HCT116 (cell line): ENCODE results near the gene SCAMP1.

Experiments used
- CEBPB ChIP-seq: IDR thresholded peaks from 2 replicates; pipeline ENCODE4 v1.6.1; 2012; ENCODE audit warnings: low read depth
- EZH2 ChIP-seq: fragments of 200-600 bp; sonication (generic); IDR thresholded peaks from 2 replicates; pipeline ENCODE4 v1.6.1; 2017; ENCODE audit warnings: antibody characterized with exemption, mixed run types
- FOSL1 ChIP-seq: IDR thresholded peaks from 2 replicates; pipeline ENCODE4 v1.6.1; 2012; ENCODE audit warnings: low read depth
- POLR2AphosphoS5 ChIP-seq: IDR thresholded peaks from 2 replicates; pipeline ENCODE4 v1.6.1; 2011; ENCODE audit warnings: mild to moderate bottlenecking, low read depth, low read length, moderate library complexity
- RAD21 ChIP-seq: IDR thresholded peaks from 2 replicates; pipeline ENCODE4 v1.6.1; 2012; ENCODE audit warnings: low read depth, mild to moderate bottlenecking
- SRF ChIP-seq: IDR thresholded peaks from 2 replicates; pipeline ENCODE4 v1.6.1; 2012; ENCODE audit warnings: low read depth
- ZFX ChIP-seq: fragments of 450-650 bp; IDR thresholded peaks from 2 replicates; pipeline ENCODE4 v1.6.1; 2017
- TF ChIP-seq, protein P1 (sequence below): IDR thresholded peaks from 2 replicates; pipeline ENCODE4 v1.6.1; 2012; ENCODE audit warnings: low read depth
- TF ChIP-seq, protein P2 (sequence below): IDR thresholded peaks from 2 replicates; pipeline ENCODE4 v1.6.1; 2011; ENCODE audit warnings: mild to moderate bottlenecking, low read length, moderate library complexity; ENCODE audit not compliant: insufficient replicate concordance; ENCODE audit errors: extremely low read depth
- TF ChIP-seq, protein P3 (sequence below), 3 experiments: fragments of 200-600 bp in 1 of 3; sonication (generic) in 1 of 3; IDR thresholded peaks in 2 of 3; conservative IDR thresholded peaks in 1 of 3; 2 replicates each; pipeline ENCODE4 v1.5.1; 2012 to 2017; ENCODE audit warnings: low read depth in 2 of 3, low read length in 2 of 3, antibody characterized with exemption in 1 of 3, borderline replicate concordance in 1 of 3, control low read depth in 1 of 3, mild to moderate bottlenecking in 1 of 3, mixed read lengths in 1 of 3, mixed run types in 1 of 3, moderate library complexity in 1 of 3; ENCODE audit not compliant: insufficient read depth in 1 of 3
- TF ChIP-seq, protein P4 (sequence below): IDR thresholded peaks from 2 replicates; pipeline ENCODE4 v1.6.1; 2012

DNA sequence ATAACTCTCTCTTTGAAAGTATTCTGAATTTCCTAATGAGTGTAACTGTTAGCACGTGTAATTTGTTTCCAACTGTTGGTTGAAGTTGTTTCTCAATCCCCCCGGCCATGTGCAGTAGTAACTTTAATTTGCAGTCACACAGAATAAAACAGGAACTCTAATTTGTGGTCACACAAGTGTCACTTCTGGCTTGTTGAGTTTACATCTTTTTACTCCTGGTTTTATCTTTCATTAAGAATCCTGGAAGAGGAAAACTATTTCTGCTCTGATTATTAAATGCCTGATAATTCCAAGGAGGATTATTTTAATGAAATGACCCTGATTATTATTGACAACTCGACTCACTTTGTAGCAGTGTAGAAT, 1.2 kb downstream of the SCAMP1 start:
- TF ChIP-seq, protein P1, sequence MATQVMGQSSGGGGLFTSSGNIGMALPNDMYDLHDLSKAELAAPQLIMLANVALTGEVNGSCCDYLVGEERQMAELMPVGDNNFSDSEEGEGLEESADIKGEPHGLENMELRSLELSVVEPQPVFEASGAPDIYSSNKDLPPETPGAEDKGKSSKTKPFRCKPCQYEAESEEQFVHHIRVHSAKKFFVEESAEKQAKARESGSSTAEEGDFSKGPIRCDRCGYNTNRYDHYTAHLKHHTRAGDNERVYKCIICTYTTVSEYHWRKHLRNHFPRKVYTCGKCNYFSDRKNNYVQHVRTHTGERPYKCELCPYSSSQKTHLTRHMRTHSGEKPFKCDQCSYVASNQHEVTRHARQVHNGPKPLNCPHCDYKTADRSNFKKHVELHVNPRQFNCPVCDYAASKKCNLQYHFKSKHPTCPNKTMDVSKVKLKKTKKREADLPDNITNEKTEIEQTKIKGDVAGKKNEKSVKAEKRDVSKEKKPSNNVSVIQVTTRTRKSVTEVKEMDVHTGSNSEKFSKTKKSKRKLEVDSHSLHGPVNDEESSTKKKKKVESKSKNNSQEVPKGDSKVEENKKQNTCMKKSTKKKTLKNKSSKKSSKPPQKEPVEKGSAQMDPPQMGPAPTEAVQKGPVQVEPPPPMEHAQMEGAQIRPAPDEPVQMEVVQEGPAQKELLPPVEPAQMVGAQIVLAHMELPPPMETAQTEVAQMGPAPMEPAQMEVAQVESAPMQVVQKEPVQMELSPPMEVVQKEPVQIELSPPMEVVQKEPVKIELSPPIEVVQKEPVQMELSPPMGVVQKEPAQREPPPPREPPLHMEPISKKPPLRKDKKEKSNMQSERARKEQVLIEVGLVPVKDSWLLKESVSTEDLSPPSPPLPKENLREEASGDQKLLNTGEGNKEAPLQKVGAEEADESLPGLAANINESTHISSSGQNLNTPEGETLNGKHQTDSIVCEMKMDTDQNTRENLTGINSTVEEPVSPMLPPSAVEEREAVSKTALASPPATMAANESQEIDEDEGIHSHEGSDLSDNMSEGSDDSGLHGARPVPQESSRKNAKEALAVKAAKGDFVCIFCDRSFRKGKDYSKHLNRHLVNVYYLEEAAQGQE = no peak
- TF ChIP-seq, protein P2, sequence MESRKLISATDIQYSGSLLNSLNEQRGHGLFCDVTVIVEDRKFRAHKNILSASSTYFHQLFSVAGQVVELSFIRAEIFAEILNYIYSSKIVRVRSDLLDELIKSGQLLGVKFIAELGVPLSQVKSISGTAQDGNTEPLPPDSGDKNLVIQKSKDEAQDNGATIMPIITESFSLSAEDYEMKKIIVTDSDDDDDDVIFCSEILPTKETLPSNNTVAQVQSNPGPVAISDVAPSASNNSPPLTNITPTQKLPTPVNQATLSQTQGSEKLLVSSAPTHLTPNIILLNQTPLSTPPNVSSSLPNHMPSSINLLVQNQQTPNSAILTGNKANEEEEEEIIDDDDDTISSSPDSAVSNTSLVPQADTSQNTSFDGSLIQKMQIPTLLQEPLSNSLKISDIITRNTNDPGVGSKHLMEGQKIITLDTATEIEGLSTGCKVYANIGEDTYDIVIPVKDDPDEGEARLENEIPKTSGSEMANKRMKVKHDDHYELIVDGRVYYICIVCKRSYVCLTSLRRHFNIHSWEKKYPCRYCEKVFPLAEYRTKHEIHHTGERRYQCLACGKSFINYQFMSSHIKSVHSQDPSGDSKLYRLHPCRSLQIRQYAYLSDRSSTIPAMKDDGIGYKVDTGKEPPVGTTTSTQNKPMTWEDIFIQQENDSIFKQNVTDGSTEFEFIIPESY = no peak
- TF ChIP-seq FOSL1 (no peak), POLR2AphosphoS5 (no peak), EZH2 (no peak), RAD21 (no peak), CEBPB (no peak), SRF (no peak), ZFX (no peak)
- TF ChIP-seq, protein P3, sequence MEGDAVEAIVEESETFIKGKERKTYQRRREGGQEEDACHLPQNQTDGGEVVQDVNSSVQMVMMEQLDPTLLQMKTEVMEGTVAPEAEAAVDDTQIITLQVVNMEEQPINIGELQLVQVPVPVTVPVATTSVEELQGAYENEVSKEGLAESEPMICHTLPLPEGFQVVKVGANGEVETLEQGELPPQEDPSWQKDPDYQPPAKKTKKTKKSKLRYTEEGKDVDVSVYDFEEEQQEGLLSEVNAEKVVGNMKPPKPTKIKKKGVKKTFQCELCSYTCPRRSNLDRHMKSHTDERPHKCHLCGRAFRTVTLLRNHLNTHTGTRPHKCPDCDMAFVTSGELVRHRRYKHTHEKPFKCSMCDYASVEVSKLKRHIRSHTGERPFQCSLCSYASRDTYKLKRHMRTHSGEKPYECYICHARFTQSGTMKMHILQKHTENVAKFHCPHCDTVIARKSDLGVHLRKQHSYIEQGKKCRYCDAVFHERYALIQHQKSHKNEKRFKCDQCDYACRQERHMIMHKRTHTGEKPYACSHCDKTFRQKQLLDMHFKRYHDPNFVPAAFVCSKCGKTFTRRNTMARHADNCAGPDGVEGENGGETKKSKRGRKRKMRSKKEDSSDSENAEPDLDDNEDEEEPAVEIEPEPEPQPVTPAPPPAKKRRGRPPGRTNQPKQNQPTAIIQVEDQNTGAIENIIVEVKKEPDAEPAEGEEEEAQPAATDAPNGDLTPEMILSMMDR (IDR thresholded peaks at IDR 0.05 in 2 of 3, conservative IDR thresholded peaks at IDR 0.05 in 1 of 3; ENCODE audit: borderline replicate concordance in 1 of 3, insufficient read depth in 1 of 3, low read depth in 2 of 3, low read length in 2 of 3) = no peak
- TF ChIP-seq, protein P4, sequence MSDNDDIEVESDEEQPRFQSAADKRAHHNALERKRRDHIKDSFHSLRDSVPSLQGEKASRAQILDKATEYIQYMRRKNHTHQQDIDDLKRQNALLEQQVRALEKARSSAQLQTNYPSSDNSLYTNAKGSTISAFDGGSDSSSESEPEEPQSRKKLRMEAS = no peak
